HepG2 (cell line): Measurements from ENCODE around the gene CPEB4. TPM values are rescaled to one million over a fixed set of nuclear protein-coding genes. Genes with fewer than 3 reads are reported as not detected.

Experiments used
- ATAD3A ChIP-seq: sonication (generic); formaldehyde crosslinking; IDR thresholded peaks from 2 replicates; pipeline ENCODE4 v1.4.0; 2020; ENCODE audit warnings: missing genetic modification reagents
- BRD4 ChIP-seq: sonication (generic); formaldehyde crosslinking; IDR thresholded peaks from 2 replicates; pipeline ENCODE4 v1.4.0; 2020; ENCODE audit warnings: missing genetic modification reagents
- HCFC1 ChIP-seq: fragments of 150-350 bp; IDR thresholded peaks from 2 replicates; pipeline ENCODE4 v1.6.1; 2014; ENCODE audit warnings: low read depth, low read length
- MBNL3 ChIP-seq: fragments of 250-450 bp; sonication (Bioruptor Pico); conservative IDR thresholded peaks from 2 replicates; pipeline ENCODE4 v1.8.0; 2022; ENCODE audit warnings: mild to moderate bottlenecking, inconsistent platforms
- RAD21 ChIP-seq: fragments of 450-650 bp; formaldehyde crosslinking; IDR thresholded peaks from 2 replicates; pipeline ENCODE4 v1.5.0; 2020; ENCODE audit warnings: mild to moderate bottlenecking
- SMARCC2 ChIP-seq: fragments of 450-650 bp; IDR thresholded peaks from 2 replicates; pipeline ENCODE4 v1.6.1; 2017; ENCODE audit warnings: antibody characterized with exemption, mild to moderate bottlenecking
- SMYD3 ChIP-seq: sonication (generic); formaldehyde crosslinking; IDR thresholded peaks from 2 replicates; pipeline ENCODE4 v1.8.1; 2023; ENCODE audit warnings: mild to moderate bottlenecking, missing genetic modification reagents
- SRF ChIP-seq: IDR thresholded peaks from 2 replicates; pipeline ENCODE4 v1.6.1; 2011; ENCODE audit warnings: mild to moderate bottlenecking, low read depth, low read length, moderate library complexity
- STAG1 ChIP-seq: sonication (generic); formaldehyde crosslinking; IDR thresholded peaks from 2 replicates; pipeline ENCODE4 v1.4.0; 2020; ENCODE audit warnings: missing genetic modification reagents
- THAP8 ChIP-seq: sonication (generic); formaldehyde crosslinking; IDR thresholded peaks from 2 replicates; pipeline ENCODE4 v1.5.1; 2020; ENCODE audit warnings: missing genetic modification reagents, mild to moderate bottlenecking, borderline replicate concordance
- TRAFD1 ChIP-seq: sonication (generic); formaldehyde crosslinking; IDR thresholded peaks from 2 replicates; pipeline ENCODE4 v1.5.1; 2020; ENCODE audit warnings: missing genetic modification reagents, mild to moderate bottlenecking, borderline replicate concordance
- ZBTB21 ChIP-seq: sonication (generic); formaldehyde crosslinking; IDR thresholded peaks from 2 replicates; pipeline ENCODE4 v1.4.0; 2020; ENCODE audit warnings: missing genetic modification reagents
- ZKSCAN8 ChIP-seq: IDR thresholded peaks from 2 replicates; pipeline ENCODE4 v1.6.1; 2016; ENCODE audit warnings: borderline replicate concordance, missing genetic modification reagents, missing compliant biosample characterization
- ZNF24 ChIP-seq: fragments of 450-650 bp; IDR thresholded peaks from 2 replicates; pipeline ENCODE4 v1.6.1; 2017; ENCODE audit warnings: antibody characterized with exemption, mild to moderate bottlenecking
- ZNF44 ChIP-seq: sonication (generic); formaldehyde crosslinking; IDR thresholded peaks from 2 replicates; pipeline ENCODE4 v1.5.1; 2020; ENCODE audit warnings: mild to moderate bottlenecking, missing genetic modification reagents
- ZNF639 ChIP-seq: conservative IDR thresholded peaks from 2 replicates; pipeline ENCODE4 v1.6.1; 2018; ENCODE audit warnings: missing genetic modification reagents
- ZNF761 ChIP-seq: sonication (generic); formaldehyde crosslinking; conservative IDR thresholded peaks from 2 replicates; pipeline ENCODE4 v1.4.0; 2020; ENCODE audit warnings: mild to moderate bottlenecking, missing genetic modification reagents
- polyA plus RNA-seq, 8 experiments: library from polyadenylated mRNA; depleted of rRNA in 3 of 8; stranded (reverse) in 7 of 8; unstranded in 1 of 8; fragments of >200 nt; fragmentation: Illumina TruSeq in 4 of 8; extraction: Trizol in 4 of 8; gene quantifications; 2 replicates each; pipeline versions ENCODE4 v1.2.1 to v1.2.3, GENCODE V29; 2011 to 2016; ENCODE audit warnings: low read depth in 4 of 8, missing spikeins in 1 of 8, mixed read lengths in 1 of 8; ENCODE audit not compliant: insufficient read depth in 1 of 8
- total RNA-seq, 5 experiments: library from RNA; depleted of rRNA; stranded (reverse); fragments of >200 nt; fragmentation: Illumina TruSeq; extraction: Trizol; gene quantifications; 2 replicates each; pipeline ENCODE4 v1.2.3, GENCODE V29; 2016; ENCODE audit warnings: low read depth in 1 of 5
- TF ChIP-seq, protein P1 (sequence below): sonication (generic); formaldehyde crosslinking; IDR thresholded peaks from 2 replicates; pipeline ENCODE4 v1.9.0; 2021; ENCODE audit warnings: missing genetic modification reagents, borderline replicate concordance
- TF ChIP-seq, protein P2 (sequence below): sonication (generic); formaldehyde crosslinking; IDR thresholded peaks from 2 replicates; pipeline ENCODE4 v1.4.0; 2020; ENCODE audit warnings: mild to moderate bottlenecking, missing genetic modification reagents
- TF ChIP-seq, protein P3 (sequence below): sonication (generic); formaldehyde crosslinking; IDR thresholded peaks from 2 replicates; pipeline ENCODE4 v1.5.0; 2020; ENCODE audit warnings: mild to moderate bottlenecking, missing genetic modification reagents, borderline replicate concordance

Gene CPEB4
- total and polyA plus RNA-seq, 2 of the 13 experiments (the other 11 are each of a cell fraction or from before 2014, with no cell fraction given): 7.7 to 26.7 TPM

GRCh38 chr5:173972925-173973615, 84.9 kb downstream of the CPEB4 start (continued):
- TF ChIP-seq, protein P1, sequence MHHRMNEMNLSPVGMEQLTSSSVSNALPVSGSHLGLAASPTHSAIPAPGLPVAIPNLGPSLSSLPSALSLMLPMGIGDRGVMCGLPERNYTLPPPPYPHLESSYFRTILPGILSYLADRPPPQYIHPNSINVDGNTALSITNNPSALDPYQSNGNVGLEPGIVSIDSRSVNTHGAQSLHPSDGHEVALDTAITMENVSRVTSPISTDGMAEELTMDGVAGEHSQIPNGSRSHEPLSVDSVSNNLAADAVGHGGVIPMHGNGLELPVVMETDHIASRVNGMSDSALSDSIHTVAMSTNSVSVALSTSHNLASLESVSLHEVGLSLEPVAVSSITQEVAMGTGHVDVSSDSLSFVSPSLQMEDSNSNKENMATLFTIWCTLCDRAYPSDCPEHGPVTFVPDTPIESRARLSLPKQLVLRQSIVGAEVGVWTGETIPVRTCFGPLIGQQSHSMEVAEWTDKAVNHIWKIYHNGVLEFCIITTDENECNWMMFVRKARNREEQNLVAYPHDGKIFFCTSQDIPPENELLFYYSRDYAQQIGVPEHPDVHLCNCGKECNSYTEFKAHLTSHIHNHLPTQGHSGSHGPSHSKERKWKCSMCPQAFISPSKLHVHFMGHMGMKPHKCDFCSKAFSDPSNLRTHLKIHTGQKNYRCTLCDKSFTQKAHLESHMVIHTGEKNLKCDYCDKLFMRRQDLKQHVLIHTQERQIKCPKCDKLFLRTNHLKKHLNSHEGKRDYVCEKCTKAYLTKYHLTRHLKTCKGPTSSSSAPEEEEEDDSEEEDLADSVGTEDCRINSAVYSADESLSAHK (CRISPR knock-in tag): no peak
- TF ChIP-seq ZNF44 (CRISPR knock-in tag) (no peak), SMARCC2 (no peak), SMYD3 (no peak), SRF (no peak), RAD21 (CRISPR knock-in tag) (peak; percentile 92), MBNL3 (CRISPR knock-in tag) (no peak), ZKSCAN8 (CRISPR knock-in tag) (peak; percentile 42; the same call in 1 of the 2 replicates), BRD4 (CRISPR knock-in tag) (no peak), ZNF639 (CRISPR knock-in tag) (no peak), HCFC1 (no peak), ATAD3A (CRISPR knock-in tag) (no peak), ZBTB21 (CRISPR knock-in tag) (no peak), STAG1 (CRISPR knock-in tag) (peak; percentile 91), ZNF761 (CRISPR knock-in tag) (no peak), TRAFD1 (CRISPR knock-in tag) (no peak), THAP8 (CRISPR knock-in tag) (no peak), ZNF24 (no peak)
- TF ChIP-seq, protein P2, sequence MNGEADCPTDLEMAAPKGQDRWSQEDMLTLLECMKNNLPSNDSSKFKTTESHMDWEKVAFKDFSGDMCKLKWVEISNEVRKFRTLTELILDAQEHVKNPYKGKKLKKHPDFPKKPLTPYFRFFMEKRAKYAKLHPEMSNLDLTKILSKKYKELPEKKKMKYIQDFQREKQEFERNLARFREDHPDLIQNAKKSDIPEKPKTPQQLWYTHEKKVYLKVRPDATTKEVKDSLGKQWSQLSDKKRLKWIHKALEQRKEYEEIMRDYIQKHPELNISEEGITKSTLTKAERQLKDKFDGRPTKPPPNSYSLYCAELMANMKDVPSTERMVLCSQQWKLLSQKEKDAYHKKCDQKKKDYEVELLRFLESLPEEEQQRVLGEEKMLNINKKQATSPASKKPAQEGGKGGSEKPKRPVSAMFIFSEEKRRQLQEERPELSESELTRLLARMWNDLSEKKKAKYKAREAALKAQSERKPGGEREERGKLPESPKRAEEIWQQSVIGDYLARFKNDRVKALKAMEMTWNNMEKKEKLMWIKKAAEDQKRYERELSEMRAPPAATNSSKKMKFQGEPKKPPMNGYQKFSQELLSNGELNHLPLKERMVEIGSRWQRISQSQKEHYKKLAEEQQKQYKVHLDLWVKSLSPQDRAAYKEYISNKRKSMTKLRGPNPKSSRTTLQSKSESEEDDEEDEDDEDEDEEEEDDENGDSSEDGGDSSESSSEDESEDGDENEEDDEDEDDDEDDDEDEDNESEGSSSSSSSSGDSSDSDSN (CRISPR knock-in tag): no peak
- TF ChIP-seq, protein P3, sequence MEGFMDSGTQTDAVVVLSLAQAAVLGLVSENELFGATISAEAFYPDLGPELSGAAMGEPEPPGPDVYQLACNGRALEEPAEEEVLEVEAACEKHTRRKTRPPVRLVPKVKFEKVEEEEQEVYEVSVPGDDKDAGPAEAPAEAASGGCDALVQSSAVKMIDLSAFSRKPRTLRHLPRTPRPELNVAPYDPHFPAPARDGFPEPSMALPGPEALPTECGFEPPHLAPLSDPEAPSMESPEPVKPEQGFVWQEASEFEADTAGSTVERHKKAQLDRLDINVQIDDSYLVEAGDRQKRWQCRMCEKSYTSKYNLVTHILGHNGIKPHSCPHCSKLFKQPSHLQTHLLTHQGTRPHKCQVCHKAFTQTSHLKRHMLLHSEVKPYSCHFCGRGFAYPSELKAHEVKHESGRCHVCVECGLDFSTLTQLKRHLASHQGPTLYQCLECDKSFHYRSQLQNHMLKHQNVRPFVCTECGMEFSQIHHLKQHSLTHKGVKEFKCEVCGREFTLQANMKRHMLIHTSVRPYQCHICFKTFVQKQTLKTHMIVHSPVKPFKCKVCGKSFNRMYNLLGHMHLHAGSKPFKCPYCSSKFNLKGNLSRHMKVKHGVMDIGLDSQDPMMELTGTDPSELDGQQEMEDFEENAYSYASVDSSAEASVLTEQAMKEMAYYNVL (CRISPR knock-in tag): no peak; the same call in 1 of the 2 replicates
